Measurements from ENCODE around the gene SNX15. TPM values are rescaled to one million over a fixed set of nuclear protein-coding genes. Genes with fewer than 3 reads are reported as not detected.

SNX15 gene
- total and polyA plus RNA-seq, 2 donors (not counting 1 experiment from before 2014, with no cell fraction given) = 26.0 to 28.5 TPM

GRCh38 chr11:65084598-65085375, 57.5 kb downstream of the SNX15 start:
- peak overlapping the region; percentile 61 to 81 (median 76) for H3K4me3 ChIP-seq (ENCODE audit: control extremely low read depth in 1 of 5, extremely low read depth in 1 of 5, insufficient read depth in 1 of 5, low read depth in 2 of 5, low read length in 4 of 5)
- Mint-ChIP-seq H3K4me1 (peaks cover 28% of the 10 kb centered on the region), H3K9me3 (ENCODE audit: insufficient read depth) (no peaks in the 10 kb centered on the region), H3K27me3 (no peaks in the 10 kb centered on the region), H3K4me3 (peak overlapping the region; percentile 98), H3K27ac (peak overlapping the region; percentile 100)
- WGBS (ENCODE audit: insufficient coverage) = 46% methylated on average over 18 of the region's 23 CpGs
- ChIA-PET POLR2A (interaction anchor here (0.6 kb wide), 1 partner anchor 10 kb away, joined by 7 read pairs; no protein-coding TSS in a partner anchor), CTCF (interaction anchor here (0.8 to 1.3 kb wide), 5 partner anchors 8 to 183 kb away, joined by 3 to 6 read pairs (median 3); partner anchors contain the start of genes FAU and MRPL49)
- peaks cover 21% of the 10 kb centered on the region for H3K79me2 ChIP-seq (ENCODE audit: control insufficient read depth, insufficient read depth, low read length)
- intact Hi-C loops (cut with micrococcal nuclease) = loop anchor here (1.0 kb wide), 9 partner anchors 12 to 167 kb away; partner anchors contain the start of genes ARL2, ATG2A, FAU and MRPL49
- DNase-seq = no peak
- peaks cover 0 to 47% of the 10 kb centered on the region in 2 experiments for H3K36me3 ChIP-seq (replicated peaks in 1 of 2; ENCODE audit: control extremely low read depth in 1 of 2, control insufficient read depth in 1 of 2, extremely low read depth in 1 of 2, insufficient read depth in 2 of 2, low read length in 1 of 2)
- H3K27me3 ChIP-seq (replicated peaks in 1 of 4; ENCODE audit: control extremely low read depth in 1 of 4, control insufficient read depth in 3 of 4, insufficient read depth in 4 of 4, low read length in 3 of 4) = no peaks in the 10 kb centered on the region
- peak overlapping the region; percentile 98 for H2AFZ ChIP-seq (ENCODE audit: insufficient read depth, low read depth, low read length, poor library complexity, severe bottlenecking)
- peak overlapping the region; percentile 88 for H3K4me2 ChIP-seq (replicated peaks; ENCODE audit: low read depth, low read length, poor library complexity, severe bottlenecking)
- no peak for ATAC-seq (ENCODE audit: low read depth)
- H3K9me3 ChIP-seq (ENCODE audit: control extremely low read depth in 1 of 3, control insufficient read depth in 2 of 3, insufficient read depth in 1 of 3, low read length in 2 of 3) = no peaks in the 10 kb centered on the region
- peaks cover 12 to 19% of the 10 kb centered on the region in 2 donors for H3K4me1 ChIP-seq (ENCODE audit: control insufficient read depth in 2 of 2, insufficient read depth in 2 of 2, low read length in 2 of 2)
- no peak for TF ChIP-seq EZH2 (IDR thresholded peaks at IDR 0.05; ENCODE audit: borderline replicate concordance, insufficient read depth, low read depth, low read length, poor library complexity, severe bottlenecking)
- TF ChIP-seq CTCF (IDR thresholded peaks at IDR 0.05) = no peak
- H3K27ac ChIP-seq (ENCODE audit: low read length in 2 of 2) = peak overlapping the region; percentile 91 to 94
- H4K20me1 ChIP-seq (ENCODE audit: control insufficient read depth, insufficient read depth, low read length, poor library complexity, severe bottlenecking) = peaks cover 8% of the 10 kb centered on the region
- peak overlapping the region; percentile 86 for H3K9ac ChIP-seq (ENCODE audit: low read length)

- peaks cover 12 to 19% of the 10 kb centered on the region in 2 donors for H3K4me1 ChIP-seq (ENCODE audit: control insufficient read depth in 2 of 2, insufficient read depth in 2 of 2, low read length in 2 of 2)
- intact Hi-C loops (cut with micrococcal nuclease) = no loop called here
Observed at GRCh38 chr11:65085446-65085845, 58.2 kb downstream of the SNX15 start.

More at GRCh38 chr11:65085446-65085845, 58.2 kb downstream of the SNX15 start:
- H3K27me3 Mint-ChIP-seq = no peaks in the 10 kb centered on the region
- POLR2A ChIA-PET = no interaction called here
- H3K4me3 Mint-ChIP-seq = peak overlapping the region; percentile 98
- peaks cover 0 to 47% of the 10 kb centered on the region in 2 experiments for H3K36me3 ChIP-seq (replicated peaks in 1 of 2; ENCODE audit: control extremely low read depth in 1 of 2, control insufficient read depth in 1 of 2, extremely low read depth in 1 of 2, insufficient read depth in 2 of 2, low read length in 1 of 2)
- H4K20me1 ChIP-seq (ENCODE audit: control insufficient read depth, insufficient read depth, low read length, poor library complexity, severe bottlenecking) = peaks cover 8% of the 10 kb centered on the region
- no peak overlapping the region for H3K4me3 ChIP-seq (ENCODE audit: control extremely low read depth in 1 of 5, extremely low read depth in 1 of 5, insufficient read depth in 1 of 5, low read depth in 2 of 5, low read length in 4 of 5)
- H3K9me3 ChIP-seq (ENCODE audit: control extremely low read depth in 1 of 3, control insufficient read depth in 2 of 3, insufficient read depth in 1 of 3, low read length in 2 of 3) = no peaks in the 10 kb centered on the region
- H3K27me3 ChIP-seq (replicated peaks in 1 of 4; ENCODE audit: control extremely low read depth in 1 of 4, control insufficient read depth in 3 of 4, insufficient read depth in 4 of 4, low read length in 3 of 4) = no peaks in the 10 kb centered on the region
- no peak overlapping the region for H3K4me2 ChIP-seq (replicated peaks; ENCODE audit: low read depth, low read length, poor library complexity, severe bottlenecking)
- DNase-seq (no peak), ATAC-seq (ENCODE audit: low read depth) (no peak)
- WGBS (ENCODE audit: insufficient coverage) = 100% methylated on average over 1 of the region's 4 CpGs
- TF ChIP-seq CTCF (IDR thresholded peaks at IDR 0.05) (no peak), EZH2 (IDR thresholded peaks at IDR 0.05; ENCODE audit: borderline replicate concordance, insufficient read depth, low read depth, low read length, poor library complexity, severe bottlenecking) (no peak)
- H3K9ac ChIP-seq (ENCODE audit: low read length) = no peak overlapping the region
- no peaks in the 10 kb centered on the region for H3K9me3 Mint-ChIP-seq (ENCODE audit: insufficient read depth)
- H3K27ac ChIP-seq (ENCODE audit: low read length in 2 of 2) = no peak overlapping the region
- CTCF ChIA-PET = interaction anchor here (0.8 to 1.3 kb wide), 5 partner anchors 9 to 182 kb away, joined by 3 to 6 read pairs (median 3); partner anchors contain the start of genes FAU and MRPL49
- H3K4me1 Mint-ChIP-seq = peaks cover 28% of the 10 kb centered on the region
- no peak overlapping the region for H2AFZ ChIP-seq (ENCODE audit: insufficient read depth, low read depth, low read length, poor library complexity, severe bottlenecking)
- peak overlapping the region; percentile 100 for H3K27ac Mint-ChIP-seq
- H3K79me2 ChIP-seq (ENCODE audit: control insufficient read depth, insufficient read depth, low read length) = peaks cover 21% of the 10 kb centered on the region

All from B cell (primary cell).